Activated T-helper 1 cell treated with anti-CD3 and anti-CD28 coated beads, Interleukin-12 subunit alpha, Interleukin-12 subunit beta, Interleukin-2, Interleukin-4 antibody, amounts not matched to agents 30 ng/mL and 10 ng/mL and 1 ng/mL, durations not matched to agents 14 hours and 24 hours and 36 hours (primary cell): ENCODE results near the gene ERCC1. TPM values are rescaled to one million over a fixed set of nuclear protein-coding genes. Genes with fewer than 3 reads are reported as not detected.

Experiments used
- DNase-seq: peaks from one replicate; pipeline ENCODE4 v3.0.0; 2021; ENCODE audit warnings: low spot score
- H3K27ac Mint-ChIP-seq: one replicate; pipeline ENCODE4 v1.8.0; 2021; ENCODE audit warnings: mild to moderate bottlenecking, mixed read lengths
- H3K27me3 Mint-ChIP-seq: one replicate; pipeline ENCODE4 v1.8.0; 2022; ENCODE audit warnings: mild to moderate bottlenecking, moderate library complexity, mixed read lengths; ENCODE audit not compliant: insufficient read depth
- H3K36me3 Mint-ChIP-seq: one replicate; pipeline ENCODE4 v1.8.0; 2021; ENCODE audit warnings: low read depth, mixed read lengths
- H3K4me1 Mint-ChIP-seq: one replicate; pipeline ENCODE4 v1.8.0; 2021; ENCODE audit warnings: low read depth, mixed read lengths
- H3K4me3 Mint-ChIP-seq: one replicate; pipeline ENCODE4 v1.8.0; 2021; ENCODE audit warnings: mild to moderate bottlenecking, moderate library complexity, mixed read lengths
- H3K9me3 Mint-ChIP-seq: one replicate; pipeline ENCODE4 v1.8.0; 2021; ENCODE audit warnings: mixed read lengths
- intact Hi-C: fragments of 100-400 bp; cut with micrococcal nuclease; formaldehyde crosslinking; loops from one replicate; pipeline ENCODE4 v1.15.1; 2024
- total RNA-seq: library from RNA; stranded (reverse); gene quantifications from 2 replicates; pipeline ENCODE4 v1.2.3, GENCODE V29; 2022

The ERCC1 gene
- total RNA-seq, 1 donor from 2014 or later = 143 TPM

DNA sequence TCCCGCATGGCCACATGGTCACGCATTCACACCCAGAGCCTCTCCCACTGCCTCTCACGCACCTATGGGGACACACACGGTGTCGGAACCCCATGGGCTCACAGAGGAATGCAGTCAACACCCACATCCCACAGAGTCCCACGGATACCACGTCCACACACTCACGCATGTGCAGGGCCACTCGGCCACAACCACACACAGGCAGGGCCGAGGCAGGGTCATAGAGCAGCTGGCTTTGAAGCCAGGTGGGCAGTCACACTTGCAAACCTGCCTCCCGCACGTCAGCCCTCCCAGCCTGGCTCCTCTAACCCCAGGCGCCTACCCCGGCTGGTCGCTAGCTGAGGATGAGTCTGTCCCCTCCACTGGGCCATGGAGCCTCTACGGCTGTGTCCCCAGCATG, 61.4 kb downstream of the ERCC1 start:
- no peak for DNase-seq
- Mint-ChIP-seq H3K27ac (no peak overlapping the region), H3K36me3 (peaks cover 11% of the 10 kb centered on the region), H3K4me3 (no peak overlapping the region), H3K9me3 (no peaks in the 10 kb centered on the region), H3K4me1 (no peaks in the 10 kb centered on the region), H3K27me3 (no peaks in the 10 kb centered on the region)
- intact Hi-C loops = no loop called here

- H3K27me3 Mint-ChIP-seq = no peaks in the 10 kb centered on the region
- no peak overlapping the region for H3K27ac Mint-ChIP-seq
- DNase-seq = no peak
- H3K36me3 Mint-ChIP-seq = peaks cover 12% of the 10 kb centered on the region
- intact Hi-C loops = no loop called here
- H3K4me3 Mint-ChIP-seq = no peak overlapping the region
- no peaks in the 10 kb centered on the region for H3K4me1 Mint-ChIP-seq
- H3K9me3 Mint-ChIP-seq = no peaks in the 10 kb centered on the region
Measured at GRCh38 chr19:45361608-45362007, 62.1 kb downstream of the ERCC1 start.

- H3K36me3 Mint-ChIP-seq = peaks cover 24% of the 10 kb centered on the region
- no peaks in the 10 kb centered on the region for H3K9me3 Mint-ChIP-seq
- intact Hi-C loops = no loop called here
- no peaks in the 10 kb centered on the region for H3K4me1 Mint-ChIP-seq
- H3K27ac Mint-ChIP-seq = no peak overlapping the region
- H3K4me3 Mint-ChIP-seq = no peak overlapping the region
- DNase-seq = no peak
- no peaks in the 10 kb centered on the region for H3K27me3 Mint-ChIP-seq
Measured at GRCh38 chr19:45358213-45358792, 65.4 kb downstream of the ERCC1 start.

- Mint-ChIP-seq H3K27ac (no peak overlapping the region), H3K27me3 (no peaks in the 10 kb centered on the region), H3K4me3 (no peak overlapping the region), H3K4me1 (no peaks in the 10 kb centered on the region), H3K9me3 (no peaks in the 10 kb centered on the region), H3K36me3 (peaks cover 24% of the 10 kb centered on the region)
- DNase-seq = no peak
- intact Hi-C loops = no loop called here
Measured at GRCh38 chr19:45357445-45357783, 66.3 kb downstream of the ERCC1 start.

Other genes with a start within 250 kb of the ERCC1 start
- 18.4 and 22.8 TPM in 2 replicates for gene TRAPPC6A, start 245.7 kb downstream of the ERCC1 start, total RNA-seq
- 10.4 and 10.5 TPM in 2 replicates for gene BLOC1S3, start 245.1 kb downstream of the ERCC1 start, total RNA-seq
- gene EXOC3L2, start 178.5 kb downstream of the ERCC1 start, total RNA-seq = not detected in 2 replicates
- 27.1 and 27.2 TPM in 2 replicates for gene MARK4, start 172.6 kb downstream of the ERCC1 start, total RNA-seq
- gene CKM, start 101.0 kb downstream of the ERCC1 start, total RNA-seq = not detected in 2 replicates
- gene KLC3, start 83.2 kb downstream of the ERCC1 start, total RNA-seq = not detected in 2 replicates
- gene ERCC2, start 53.3 kb downstream of the ERCC1 start, total RNA-seq = 30.5 and 32.8 TPM in 2 replicates
- gene PPP1R13L, start 18.8 kb downstream of the ERCC1 start, total RNA-seq = 8.5 and 8.9 TPM in 2 replicates
- 25.3 and 27.2 TPM in 2 replicates for gene POLR1G, start 17.3 kb downstream of the ERCC1 start, total RNA-seq
- gene FOSB, start 44.1 kb upstream of the ERCC1 start, total RNA-seq = 16.8 and 17.2 TPM in 2 replicates
- 3.0 and 4.1 TPM in 2 replicates for gene RTN2, start 73.1 kb upstream of the ERCC1 start, total RNA-seq
- gene PPM1N, start 74.5 kb upstream of the ERCC1 start, total RNA-seq = 1.0 and 1.3 TPM in 2 replicates
- 234 and 235 TPM in 2 replicates for gene VASP, start 83.6 kb upstream of the ERCC1 start, total RNA-seq
- 12.1 and 16.2 TPM in 2 replicates for gene OPA3, start 160.9 kb upstream of the ERCC1 start, total RNA-seq
- not detected in 2 replicates for gene GPR4, start 178.3 kb upstream of the ERCC1 start, total RNA-seq
- 148 and 152 TPM in 2 replicates for gene EML2, start 215.5 kb upstream of the ERCC1 start, total RNA-seq
- 4.3 and 6.1 TPM in 2 replicates for gene GIPR, start 244.3 kb upstream of the ERCC1 start, total RNA-seq